GM13977 (cell line): Measurements from ENCODE around the gene TMCO4.
"Not testable (repeated sequence)": the region's sequence is repeated elsewhere in the genome, so short reads cannot be mapped to it uniquely, and the experiment has no call there.

Experiments used
- DNase-seq: peaks from one replicate; pipeline ENCODE4 v3.0.0; 2012; ENCODE audit warnings: low spot score
- CTCF ChIP-seq: IDR thresholded peaks from 2 replicates; pipeline ENCODE4 v1.5.1; 2012; ENCODE audit warnings: mild to moderate bottlenecking, control low read depth; ENCODE audit not compliant: insufficient read depth; ENCODE audit errors: extremely low read depth, missing control alignments
- in situ Hi-C: fragments of 300-500 bp; cut with MboI; formaldehyde crosslinking; loops from one replicate; pipeline ENCODE4 v1.12.0; 2022; ENCODE audit warnings: low sequenced_read_pairs, low pct_unique_long_range_greater_than_20kb, mixed read lengths, inconsistent platforms; ENCODE audit not compliant: unreplicated experiment

TMCO4 gene

DNA sequence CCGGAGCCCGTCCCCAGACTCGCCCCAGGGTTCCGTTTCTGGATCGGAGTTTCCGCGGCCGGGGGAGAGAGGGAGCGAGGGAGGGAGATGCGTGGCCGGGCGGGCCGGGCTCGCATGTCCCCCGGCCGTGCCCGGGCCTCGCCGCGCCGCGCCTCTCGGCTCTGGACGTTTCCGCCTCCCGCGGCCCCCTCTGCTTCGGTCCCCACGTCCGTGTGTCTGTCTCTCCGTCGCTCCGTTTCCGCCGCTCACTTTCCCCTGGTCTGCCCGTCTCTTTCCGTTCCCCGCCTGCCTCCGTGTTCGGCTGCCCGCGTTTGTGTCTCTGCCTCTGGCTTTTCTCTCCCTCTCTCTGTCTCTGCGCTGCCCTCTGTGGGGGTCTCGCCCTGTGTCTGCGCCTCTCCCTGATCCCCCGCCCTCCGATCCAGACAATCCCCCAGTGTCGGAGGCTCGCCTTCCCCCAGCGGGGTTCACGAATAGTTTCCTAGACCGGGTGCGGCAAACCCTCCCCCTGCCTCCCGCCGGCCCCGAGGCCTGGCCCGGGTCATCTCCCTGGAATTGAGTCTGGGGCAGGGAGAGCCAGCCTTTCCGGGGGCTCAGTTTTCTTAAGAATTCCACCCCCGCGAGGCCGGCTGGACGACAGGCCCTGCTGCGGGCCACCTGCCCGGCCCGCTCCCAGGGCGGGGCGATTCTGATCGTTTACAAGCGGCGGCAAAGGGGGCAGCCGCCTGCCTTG lies 154.9 kb downstream of the TMCO4 start:
- DNase-seq: peak; percentile 82
- TF ChIP-seq CTCF: no peak
- in situ Hi-C loops: no loop called here

DNA sequence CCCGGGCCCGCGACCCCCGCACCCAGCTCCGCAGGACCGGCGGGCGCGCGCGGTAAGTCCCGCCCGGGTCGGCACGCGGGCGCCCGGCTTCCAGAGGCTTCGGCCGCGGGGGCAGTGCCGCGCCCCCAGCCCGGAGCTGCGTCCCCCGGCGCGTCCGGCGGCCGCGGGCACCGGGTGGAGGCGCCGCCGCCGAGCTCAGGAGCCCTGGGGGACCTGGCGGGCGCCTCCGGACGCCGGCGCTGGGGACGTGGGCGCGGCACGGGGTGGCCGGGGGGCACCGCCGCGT lies 155.4 kb downstream of the TMCO4 start:
- in situ Hi-C loops: no loop called here
- DNase-seq: peak; percentile 75
- no peak for TF ChIP-seq CTCF

DNA sequence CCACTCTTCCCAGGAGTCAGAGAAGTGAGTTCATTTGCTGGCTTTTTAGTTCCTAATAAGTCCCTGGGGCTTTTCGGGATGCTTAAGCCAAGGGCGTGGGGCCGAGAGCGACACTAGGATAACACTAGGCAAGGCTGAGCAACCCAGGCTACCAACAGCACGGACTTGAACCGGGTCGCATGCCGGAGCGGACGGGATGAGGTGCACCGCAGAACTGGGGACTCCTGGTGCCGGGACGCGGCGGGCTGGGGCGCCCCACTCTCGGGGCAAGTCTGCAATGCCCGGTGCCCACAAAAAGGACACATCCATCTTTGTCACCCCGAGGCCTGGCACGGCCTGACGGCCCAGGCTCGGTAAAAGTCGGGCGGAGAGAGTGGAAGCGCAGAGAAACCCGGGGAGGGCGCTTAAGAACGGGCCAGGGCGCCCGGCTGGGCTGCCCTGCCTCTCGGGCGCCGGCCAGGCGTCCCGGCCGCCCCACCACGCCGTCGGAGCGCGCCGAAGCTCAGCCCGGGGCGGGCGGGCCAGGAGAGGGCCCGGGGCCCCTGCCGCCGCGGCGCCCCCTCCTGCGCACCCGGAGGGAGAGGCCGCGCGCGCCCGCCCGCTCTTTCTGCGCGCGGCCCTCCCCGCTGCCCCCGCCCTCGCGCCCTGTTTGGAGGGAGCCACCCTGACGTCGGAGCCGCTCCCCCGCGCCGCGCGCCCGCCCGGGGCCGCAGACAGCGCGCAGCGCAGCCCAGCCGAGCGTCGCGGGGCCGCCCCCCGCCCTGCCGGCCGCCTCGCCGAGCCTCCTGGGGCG lies 155.9 kb downstream of the TMCO4 start, which contains the start of gene NBL1:
NBL1 (plus strand) TSS at position 710 of the 793 bp plus-strand sequence. CDS start 10,720 bp downstream, outside the sequence.
- peak; percentile 89 for DNase-seq
- in situ Hi-C loops: no loop called here
- TF ChIP-seq CTCF: no peak

DNA sequence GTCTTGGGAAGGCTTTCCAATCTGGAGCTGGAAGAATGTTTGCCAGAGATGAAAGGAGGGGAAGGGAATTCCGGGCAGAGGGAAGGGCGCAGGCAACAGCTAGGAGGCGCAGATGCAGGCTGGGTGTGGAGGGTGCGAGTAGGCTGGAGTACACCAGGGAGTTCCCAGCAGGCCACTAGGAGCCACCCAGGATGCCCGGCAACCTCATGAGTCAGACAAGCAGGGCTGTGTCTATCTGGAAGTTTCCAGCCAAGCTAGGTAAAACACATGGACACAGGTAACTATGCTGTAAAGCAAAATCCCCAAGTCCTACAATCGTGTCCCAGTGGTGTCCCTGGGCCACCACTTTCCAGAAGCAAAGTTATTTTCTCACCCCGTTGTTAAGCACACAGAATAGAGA lies 156.6 kb downstream of the TMCO4 start:
- TF ChIP-seq CTCF: no peak
- DNase-seq: no peak
- in situ Hi-C loops: no loop called here

- DNase-seq: no peak
- in situ Hi-C loops: no loop called here
- TF ChIP-seq CTCF: no peak
These were observed 159.1 kb downstream of the TMCO4 start for GRCh38 chr1:19640363-19641316.

- TF ChIP-seq CTCF: no peak
- in situ Hi-C loops: no loop called here
- DNase-seq: no peak
These were observed 159.7 kb downstream of the TMCO4 start for GRCh38 chr1:19639999-19640362.

GRCh38 chr1:19639228-19639627 lies 160.5 kb downstream of the TMCO4 start:
- DNase-seq, in situ Hi-C loops: not testable (repeated sequence)
